Fibroblast of lung (primary cell): Measurements from ENCODE around the gene ARPC2.

ENCODE experiments used
- EZH2 ChIP-seq: IDR thresholded peaks from 2 replicates; pipeline ENCODE4 v1.5.1; 2012; ENCODE audit warnings: low read length, control low read depth, mild to moderate bottlenecking; ENCODE audit errors: missing control alignments
- TF ChIP-seq, protein P1 (sequence below), 2 donors: IDR thresholded peaks in 1 of 2; conservative IDR thresholded peaks in 1 of 2; 1 replicate in 1 of 2; 2 replicates in 1 of 2; pipeline ENCODE4 v1.5.1; 2011 to 2012; ENCODE audit warnings: low read length in 2 of 2, control low read depth in 1 of 2, inconsistent platforms in 1 of 2, low read depth in 1 of 2, mild to moderate bottlenecking in 1 of 2

DNA sequence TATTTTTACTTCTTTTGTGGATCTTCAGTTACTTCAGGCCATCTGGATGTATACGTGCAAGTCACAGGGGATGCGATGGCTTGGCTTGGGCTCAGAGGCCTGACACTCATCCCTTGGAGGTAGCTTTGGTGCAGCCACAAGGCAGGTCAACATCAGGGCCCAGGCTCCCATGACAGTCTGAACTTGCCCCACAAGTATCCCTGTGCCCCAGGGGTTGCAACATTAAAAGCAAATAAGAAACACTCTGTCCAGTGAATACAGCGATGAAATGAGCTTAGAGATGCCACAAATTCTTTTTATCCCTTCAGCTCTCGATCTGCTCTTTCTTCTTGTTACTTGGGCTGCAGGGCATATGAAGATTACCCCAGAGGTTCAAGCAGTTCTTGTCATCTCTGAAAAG is 37.2 kb upstream of the ARPC2 start:
- TF ChIP-seq, protein P1, sequence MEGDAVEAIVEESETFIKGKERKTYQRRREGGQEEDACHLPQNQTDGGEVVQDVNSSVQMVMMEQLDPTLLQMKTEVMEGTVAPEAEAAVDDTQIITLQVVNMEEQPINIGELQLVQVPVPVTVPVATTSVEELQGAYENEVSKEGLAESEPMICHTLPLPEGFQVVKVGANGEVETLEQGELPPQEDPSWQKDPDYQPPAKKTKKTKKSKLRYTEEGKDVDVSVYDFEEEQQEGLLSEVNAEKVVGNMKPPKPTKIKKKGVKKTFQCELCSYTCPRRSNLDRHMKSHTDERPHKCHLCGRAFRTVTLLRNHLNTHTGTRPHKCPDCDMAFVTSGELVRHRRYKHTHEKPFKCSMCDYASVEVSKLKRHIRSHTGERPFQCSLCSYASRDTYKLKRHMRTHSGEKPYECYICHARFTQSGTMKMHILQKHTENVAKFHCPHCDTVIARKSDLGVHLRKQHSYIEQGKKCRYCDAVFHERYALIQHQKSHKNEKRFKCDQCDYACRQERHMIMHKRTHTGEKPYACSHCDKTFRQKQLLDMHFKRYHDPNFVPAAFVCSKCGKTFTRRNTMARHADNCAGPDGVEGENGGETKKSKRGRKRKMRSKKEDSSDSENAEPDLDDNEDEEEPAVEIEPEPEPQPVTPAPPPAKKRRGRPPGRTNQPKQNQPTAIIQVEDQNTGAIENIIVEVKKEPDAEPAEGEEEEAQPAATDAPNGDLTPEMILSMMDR (conservative IDR thresholded peaks at IDR 0.05 in 1 of 2, IDR thresholded peaks at IDR 0.05 in 1 of 2; ENCODE audit: low read depth in 1 of 2, low read length in 2 of 2) = no peak
- TF ChIP-seq EZH2 = no peak
